Spleen (tissue), 11 donors: ENCODE results near the gene CKAP2L. TPM values are rescaled to one million over a fixed set of nuclear protein-coding genes. Genes with fewer than 3 reads are reported as not detected.

Source experiments
- DNase-seq: peaks from one replicate; pipeline ENCODE4 v3.0.0-alpha.2; 2020
- H3K27ac ChIP-seq, 8 donors: fragments of 200-600 bp; sonication (generic) in 7 of 8; 1 replicate in 4 of 8; 2 replicates in 4 of 8; pipeline versions ENCODE4 v1.5.0 to v1.8.0; 2016 to 2021; ENCODE audit warnings: inconsistent platforms in 4 of 8, mild to moderate bottlenecking in 4 of 8, moderate library complexity in 1 of 8
- H3K27me3 ChIP-seq, 7 donors: fragments of 200-600 bp; sonication (generic) in 6 of 7; replicated peaks in 1 of 7; 1 replicate in 4 of 7; 2 replicates in 3 of 7; pipeline versions ENCODE4 v1.5.0 to v1.8.0; 2016 to 2021; ENCODE audit warnings: inconsistent platforms in 3 of 7, mild to moderate bottlenecking in 1 of 7
- H3K36me3 ChIP-seq, 6 donors: fragments of 200-600 bp; sonication (generic) in 5 of 6; 1 replicate in 4 of 6; 2 replicates in 2 of 6; pipeline versions ENCODE4 v1.5.0 to v1.8.0; 2016 to 2021; ENCODE audit warnings: inconsistent platforms in 2 of 6
- H3K4me1 ChIP-seq, 6 donors: fragments of 200-600 bp; sonication (generic) in 5 of 6; 1 replicate in 3 of 6; 2 replicates in 3 of 6; pipeline versions ENCODE4 v1.5.0 to v1.8.0; 2016 to 2021; ENCODE audit warnings: inconsistent platforms in 3 of 6
- H3K4me3 ChIP-seq, 8 donors: fragments of 200-600 bp; sonication (generic) in 7 of 8; 1 replicate in 4 of 8; 2 replicates in 4 of 8; pipeline versions ENCODE4 v1.5.0 to v1.8.0; 2016 to 2021; ENCODE audit warnings: inconsistent platforms in 4 of 8, mild to moderate bottlenecking in 4 of 8, moderate library complexity in 2 of 8
- H3K9me3 ChIP-seq, 8 donors: fragments of 200-600 bp; sonication (generic) in 7 of 8; 1 replicate in 4 of 8; 2 replicates in 4 of 8; pipeline versions ENCODE4 v1.5.0 to v1.8.0; 2016 to 2021; ENCODE audit warnings: inconsistent platforms in 4 of 8
- CTCF ChIP-seq, 11 experiments: fragments of 200-600 bp in 7 of 11; fragments of 450-650 bp in 4 of 11; sonication (generic) in 4 of 11; IDR thresholded peaks in 8 of 11; conservative IDR thresholded peaks in 3 of 11; 1 replicate in 7 of 11; 2 replicates in 4 of 11; pipeline versions ENCODE4 v1.4.0 to v1.8.0; 2016 to 2021; ENCODE audit warnings: antibody characterized with exemption in 11 of 11, inconsistent platforms in 4 of 11, mild to moderate bottlenecking in 1 of 11
- POLR2A ChIP-seq, 3 donors: fragments of 450-650 bp; IDR thresholded peaks; one replicate each; pipeline ENCODE4 v1.5.1; 2017; ENCODE audit warnings: antibody characterized with exemption in 3 of 3, mild to moderate bottlenecking in 1 of 3
- POLR2AphosphoS5 ChIP-seq, 3 donors: sonication (generic); formaldehyde crosslinking; IDR thresholded peaks; one replicate each; pipeline ENCODE4 v1.5.1; 2017; ENCODE audit warnings: antibody characterized with exemption in 3 of 3
- WGBS, 5 donors: extraction: QIAGEN DNeasy Blood & Tissue Kit in 3 of 5; methylation state at CpG; one replicate each; pipeline versions ENCODE4 v1.1.5 to v1.1.7; 2013 to 2018; 5-methylcytosine and 5-hydroxymethylcytosine counted together
- intact Hi-C: fragments of 100-400 bp; cut with DNase I; formaldehyde crosslinking; loops from one replicate; pipeline ENCODE4 v1.15.0; 2023; ENCODE audit warnings: low total_unique reads
- polyA plus RNA-seq, 3 donors: library from polyadenylated mRNA; stranded (reverse); fragments of 200-250 nt; gene quantifications; one replicate each; pipeline ENCODE4 v1.2.1, GENCODE V29; 2013
- total RNA-seq, 7 donors: library from RNA; depleted of rRNA in 3 of 7; stranded (reverse); fragments of >200 nt in 3 of 7; fragmentation: NEBNext Ultra II Directional in 4 of 7; extraction: Animal tissue kit (Norgen Biotek cat#: 25700) in 4 of 7; gene quantifications; one replicate each; pipeline versions ENCODE4 v1.1.0 to v1.2.1, GENCODE V29; 2016 to 2021
- donor health status: healthy with polysubstance abuse.
- donor health status: DM: no; HTN: no; CAD: no; lungs with moderate emphysema.
- donor health status: DM: no; HTN: no; CAD: no.
- donor health status: Bipolar disorder and iron deficiency.
- donor health status: healthy.
- donor health status: DM: no; HTN: no; CAD: no.
- donor health status: DM: yes; HTN: yes; CAD: no.

The CKAP2L gene
- total and polyA plus RNA-seq, 10 donors: 0.20 to 3.5 (median 1.5) TPM

- DNase-seq: no peak
- no peaks in the 10 kb centered on the region for H3K9me3 ChIP-seq
- H3K27me3 ChIP-seq: no peaks in the 10 kb centered on the region
- H3K36me3 ChIP-seq: peaks cover 0 to 15% (median 0%) of the 10 kb centered on the region in 6 donors
- peak overlapping the region in 1 of 8 donors; percentile 41 for H3K27ac ChIP-seq
- H3K4me1 ChIP-seq: peaks cover 0 to 22% (median 1%) of the 10 kb centered on the region in 6 donors
- intact Hi-C loops: loop anchor here (5.0 kb wide), 1 partner anchor 132 kb away; no protein-coding TSS in a partner anchor
- TF ChIP-seq CTCF (IDR thresholded peaks at IDR 0.05 in 8 of 11, conservative IDR thresholded peaks at IDR 0.05 in 3 of 11) (no peak), POLR2A (IDR thresholded peaks at IDR 0.05) (no peak), POLR2AphosphoS5 (IDR thresholded peaks at IDR 0.05) (no peak)
- H3K4me3 ChIP-seq: no peak overlapping the region
Observed at GRCh38 chr2:112750560-112750843, 13.9 kb downstream of the CKAP2L start.

GRCh38 chr2:112749755-112750559 is 14.5 kb downstream of the CKAP2L start:
- H3K4me3 ChIP-seq: peak overlapping the region in 1 of 8 donors; percentile 14
- peaks cover 0 to 21% (median 0%) of the 10 kb centered on the region in 6 donors for H3K36me3 ChIP-seq
- DNase-seq: peak; percentile 95
- H3K27ac ChIP-seq: peak overlapping the region in 3 of 8 donors; percentile 3 to 41 (median 33)
- peak; percentile 67 to 95 (median 90) for TF ChIP-seq CTCF (IDR thresholded peaks at IDR 0.05 in 8 of 11, conservative IDR thresholded peaks at IDR 0.05 in 3 of 11)
- peak in 1 of 3 donors; percentile 38 for TF ChIP-seq POLR2AphosphoS5 (IDR thresholded peaks at IDR 0.05)
- no peak for TF ChIP-seq POLR2A (IDR thresholded peaks at IDR 0.05)
- WGBS, 5 donors: 65 to 68% (median 66%) methylated on average over 9 of the region's 9 CpGs
- no peaks in the 10 kb centered on the region for H3K27me3 ChIP-seq
- intact Hi-C loops: loop anchor here (5.0 kb wide), 3 partner anchors 132 to 207 kb away; no protein-coding TSS in a partner anchor
- H3K4me1 ChIP-seq: peaks cover 0 to 17% (median 1%) of the 10 kb centered on the region in 6 donors
- H3K9me3 ChIP-seq: no peaks in the 10 kb centered on the region

- WGBS, 5 donors: 90 to 98% (median 97%) methylated on average over 7 of the region's 7 CpGs
- no peaks in the 10 kb centered on the region for H3K9me3 ChIP-seq
Observed at GRCh38 chr2:112740527-112740926, 23.9 kb downstream of the CKAP2L start.

More at GRCh38 chr2:112740527-112740926, 23.9 kb downstream of the CKAP2L start:
- no peak overlapping the region for H3K4me3 ChIP-seq
- no peaks in the 10 kb centered on the region for H3K27me3 ChIP-seq
- no peak for TF ChIP-seq POLR2AphosphoS5 (IDR thresholded peaks at IDR 0.05)
- TF ChIP-seq CTCF (IDR thresholded peaks at IDR 0.05 in 8 of 11, conservative IDR thresholded peaks at IDR 0.05 in 3 of 11): no peak
- no peak for TF ChIP-seq POLR2A (IDR thresholded peaks at IDR 0.05)
- peaks cover 0 to 84% (median 0%) of the 10 kb centered on the region in 6 donors for H3K36me3 ChIP-seq
- intact Hi-C loops: no loop called here
- no peaks in the 10 kb centered on the region for H3K4me1 ChIP-seq
- no peak overlapping the region for H3K27ac ChIP-seq
- no peak for DNase-seq
